ENCODE results near the gene NUP155. TPM values are rescaled to one million over a fixed set of nuclear protein-coding genes. Genes with fewer than 3 reads are reported as not detected.

Gene NUP155
- 22.9 and 31.4 TPM in 2 replicates for total RNA-seq

GRCh38 chr5:37370864-37371726 lies at the start of gene NUP155:
TSS of gene NUP155 (minus strand) at chr5:37371106. CDS start at chr5:37370977, 129 bp downstream.

GRCh38 chr5:37379100-37379628 lies 8.3 kb upstream of the NUP155 start, which contains the start of gene WDR70:
TSS of gene WDR70 (plus strand) at chr5:37379318. CDS start at chr5:37379368, 50 bp downstream.

GRCh38 chr5:37248970-37249814 lies 121.7 kb downstream of the NUP155 start, which contains the start of gene CPLANE1:
TSS of gene CPLANE1 (minus strand) at chr5:37249376. CDS start at chr5:37247698, 1,678 bp downstream.

Other genes with a start within 250 kb of the NUP155 start
- 12.5 and 15.0 TPM in 2 replicates for gene CPLANE1, start 121.7 kb downstream of the NUP155 start, total RNA-seq
- gene WDR70, start 8.2 kb upstream of the NUP155 start, total RNA-seq, result 25.1 and 31.7 TPM in 2 replicates

Data from dermis lymphatic vessel endothelial cell (primary cell).